BJ (cell line): Measurements from ENCODE around the gene C19orf73. TPM values are rescaled to one million over a fixed set of nuclear protein-coding genes. Genes with fewer than 3 reads are reported as not detected.

Source experiments
- CTCF ChIA-PET: fragments of 350-600 bp; formaldehyde crosslinking; extraction: SDS; loops from one replicate; lab custom pipeline; 2021; ENCODE audit warnings: antibody characterized with exemption, inconsistent platforms; lab: Yijun Ruan, JAX
- POLR2A ChIA-PET: fragments of 300-600 bp; sonication (Branson Sonifier 250); formaldehyde crosslinking; extraction: SDS; loops from one replicate; lab custom pipeline; 2021; ENCODE audit warnings: antibody characterized with exemption; lab: Charles Lee
- DNase-seq: peaks from one replicate; pipeline ENCODE4 v3.0.0-alpha.2; 2011; ENCODE audit warnings: low read depth
- H3K27me3 ChIP-seq: 2 replicates; pipeline ENCODE4 v1.6.0; 2011; ENCODE audit warnings: low read length; ENCODE audit not compliant: control insufficient read depth, insufficient read depth
- H3K36me3 ChIP-seq: 2 replicates; pipeline ENCODE4 v1.5.1; 2011; ENCODE audit warnings: low read length; ENCODE audit not compliant: control insufficient read depth, insufficient read depth
- H3K4me3 ChIP-seq: 2 replicates; pipeline ENCODE4 v1.5.1; 2011; ENCODE audit warnings: low read depth, mild to moderate bottlenecking, control low read depth, low read length
- polyA plus RNA-seq: library from polyadenylated mRNA; depleted of rRNA; stranded (reverse); fragments of >200 nt; gene quantifications from 2 replicates; pipeline ENCODE4 v1.2.3, GENCODE V29; 2011
- TF ChIP-seq, protein P1 (sequence below): IDR thresholded peaks from 2 replicates; pipeline ENCODE4 v1.5.1; 2011; ENCODE audit warnings: low read depth, mild to moderate bottlenecking, control low read depth, inconsistent platforms, low read length, moderate library complexity; ENCODE audit not compliant: insufficient read depth

The C19orf73 gene
- polyA plus RNA-seq, 1 experiment: 0.94 TPM

- no peaks in the 10 kb centered on the region for H3K27me3 ChIP-seq
- peak within 1 kb of the TSS; percentile 85 for H3K4me3 ChIP-seq
- TF ChIP-seq, protein P1, sequence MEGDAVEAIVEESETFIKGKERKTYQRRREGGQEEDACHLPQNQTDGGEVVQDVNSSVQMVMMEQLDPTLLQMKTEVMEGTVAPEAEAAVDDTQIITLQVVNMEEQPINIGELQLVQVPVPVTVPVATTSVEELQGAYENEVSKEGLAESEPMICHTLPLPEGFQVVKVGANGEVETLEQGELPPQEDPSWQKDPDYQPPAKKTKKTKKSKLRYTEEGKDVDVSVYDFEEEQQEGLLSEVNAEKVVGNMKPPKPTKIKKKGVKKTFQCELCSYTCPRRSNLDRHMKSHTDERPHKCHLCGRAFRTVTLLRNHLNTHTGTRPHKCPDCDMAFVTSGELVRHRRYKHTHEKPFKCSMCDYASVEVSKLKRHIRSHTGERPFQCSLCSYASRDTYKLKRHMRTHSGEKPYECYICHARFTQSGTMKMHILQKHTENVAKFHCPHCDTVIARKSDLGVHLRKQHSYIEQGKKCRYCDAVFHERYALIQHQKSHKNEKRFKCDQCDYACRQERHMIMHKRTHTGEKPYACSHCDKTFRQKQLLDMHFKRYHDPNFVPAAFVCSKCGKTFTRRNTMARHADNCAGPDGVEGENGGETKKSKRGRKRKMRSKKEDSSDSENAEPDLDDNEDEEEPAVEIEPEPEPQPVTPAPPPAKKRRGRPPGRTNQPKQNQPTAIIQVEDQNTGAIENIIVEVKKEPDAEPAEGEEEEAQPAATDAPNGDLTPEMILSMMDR: no peak
- peak; percentile 90 for DNase-seq
- POLR2A ChIA-PET: interaction anchor here (0.7 kb wide), 1 partner anchor 240 kb away, joined by 5 read pairs; the partner anchor contains the start of gene SLC6A16
- peaks cover 8% of the 10 kb centered on the region for H3K36me3 ChIP-seq
- CTCF ChIA-PET: interaction anchor here (2.6 kb wide), 1 partner anchor 13 kb away, joined by 15 read pairs; no protein-coding TSS in a partner anchor
Observed at GRCh38 chr19:49085020-49085867, 33.7 kb downstream of the C19orf73 start, which contains the start of gene SNRNP70. TSS of gene SNRNP70 (plus strand) at chr19:49085451. CDS start at chr19:49086415, 964 bp downstream.

GRCh38 chr19:49084206-49085019 is 34.5 kb downstream of the C19orf73 start:
- no peaks in the 10 kb centered on the region for H3K27me3 ChIP-seq
- POLR2A ChIA-PET: no interaction called here
- TF ChIP-seq, protein P1: no peak

GRCh38 chr19:49081273-49081672 is 37.7 kb downstream of the C19orf73 start:
- no peak overlapping the region for H3K4me3 ChIP-seq
- H3K27me3 ChIP-seq: no peaks in the 10 kb centered on the region
- TF ChIP-seq, protein P1: no peak
- no peak for DNase-seq
- POLR2A ChIA-PET: no interaction called here
- CTCF ChIA-PET: interaction anchor here (0.6 to 1.4 kb wide), 2 partner anchors 23 to 144 kb away, joined by 3 read pairs; no protein-coding TSS in a partner anchor
- H3K36me3 ChIP-seq: no peaks in the 10 kb centered on the region

More at GRCh38 chr19:49084206-49085019, 34.5 kb downstream of the C19orf73 start:
- peak overlapping the region; percentile 43 for H3K4me3 ChIP-seq
- H3K36me3 ChIP-seq: peaks cover 5% of the 10 kb centered on the region
- no peak for DNase-seq
- CTCF ChIA-PET: interaction anchor here (1.2 kb wide), 1 partner anchor 10 kb away, joined by 4 read pairs; no protein-coding TSS in a partner anchor

DNA sequence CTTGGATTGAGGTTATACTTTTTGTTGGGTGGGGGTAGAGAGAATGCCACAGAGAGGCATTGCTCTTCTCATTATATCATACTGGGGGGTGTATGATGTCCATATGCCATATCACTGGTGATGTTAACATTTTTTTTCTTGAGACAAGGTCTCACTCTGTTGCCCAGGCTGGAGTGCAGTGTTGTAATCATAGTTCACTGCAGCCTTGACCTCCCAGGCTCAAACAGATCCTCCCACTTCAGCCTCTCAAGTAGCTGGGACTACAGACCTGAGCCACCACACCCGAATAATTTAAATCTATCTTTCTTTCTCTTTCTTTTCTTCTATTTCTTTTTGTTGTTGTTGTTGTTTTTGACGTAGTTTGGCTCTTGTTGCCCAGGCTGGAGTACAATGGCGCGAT is 38.6 kb downstream of the C19orf73 start:
- ChIA-PET POLR2A (no interaction called here), CTCF (interaction anchor here (0.6 to 1.1 kb wide), 2 partner anchors 23 to 80 kb away, joined by 3 read pairs; no protein-coding TSS in a partner anchor)
- Histone ChIP-seq H3K4me3 (no peak overlapping the region), H3K27me3 (no peaks in the 10 kb centered on the region), H3K36me3 (no peaks in the 10 kb centered on the region)
- TF ChIP-seq, protein P1: no peak
- DNase-seq: no peak
